ENCODE results near the gene SOCS7.

The SOCS7 gene

DNA sequence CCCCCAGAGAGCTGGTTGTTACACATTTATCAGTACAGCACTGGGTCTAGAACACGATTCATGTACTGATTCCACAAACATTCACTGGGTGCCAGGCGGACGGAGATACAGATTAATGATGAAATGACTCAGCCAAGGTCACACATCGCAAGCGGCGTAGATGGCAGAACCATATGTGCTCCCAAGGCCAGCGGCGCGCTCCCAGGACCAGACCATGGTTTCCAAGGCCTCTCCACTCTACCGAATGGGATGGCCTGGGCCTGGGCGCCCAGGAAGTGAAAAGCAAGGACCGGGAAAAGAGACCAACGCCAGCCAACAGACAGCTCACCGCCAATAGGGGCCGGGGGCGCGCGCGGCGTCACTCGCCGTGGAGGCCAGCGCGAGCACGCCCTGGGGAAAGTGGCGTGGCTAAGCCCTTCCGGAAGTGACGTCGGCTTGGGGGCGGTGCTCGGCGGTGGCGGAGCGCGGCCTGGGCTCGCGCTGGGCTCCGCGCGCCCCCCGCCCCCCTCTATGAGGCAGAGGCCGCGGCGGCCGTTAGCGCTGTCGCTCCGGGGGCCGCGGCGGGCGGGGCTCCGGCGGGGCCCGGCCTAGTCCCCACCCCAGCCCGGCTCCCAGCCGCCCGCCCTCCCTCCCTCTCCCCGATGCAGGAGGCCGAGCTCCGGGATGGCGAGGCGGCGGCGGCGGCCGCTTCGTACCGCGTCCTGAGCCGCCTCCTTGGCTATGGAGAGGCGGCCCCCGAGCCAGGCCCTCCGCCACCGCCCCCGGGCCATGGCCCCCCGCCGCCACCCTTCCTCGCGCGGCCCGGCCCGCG, at the start of gene SOCS7:
SOCS7 (plus strand) TSS at position 433 of the 811 bp plus-strand sequence; CDS start at position 642, 209 bp downstream.
- peak in 57 of 58 donors; percentile 39 to 95 (median 87) for DNase-seq

GRCh38 chr17:38315497-38315896, 36.1 kb upstream of the SOCS7 start:
- no peak for DNase-seq

- DNase-seq: no peak
Measured at GRCh38 chr17:38317081-38317480, 34.6 kb upstream of the SOCS7 start.

DNA sequence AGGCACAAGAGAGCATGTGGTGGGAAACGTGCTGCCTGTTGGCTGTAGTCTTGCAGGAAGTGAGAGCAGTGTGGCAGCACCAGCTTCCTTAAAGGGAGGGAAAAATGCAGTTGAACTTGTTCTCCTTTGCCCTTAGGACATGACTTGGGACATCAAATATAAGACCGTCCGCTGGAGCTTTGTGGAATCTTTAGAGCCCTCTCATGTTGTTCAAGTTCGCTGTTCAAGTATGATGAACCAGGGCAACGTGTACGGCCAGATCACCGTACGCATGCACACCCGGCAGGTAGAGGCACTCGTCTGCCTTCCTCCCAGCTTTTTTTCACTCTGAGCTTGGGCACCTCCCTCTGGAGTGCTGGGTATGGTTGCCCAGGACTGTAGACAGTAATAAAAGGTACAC, 31.2 kb upstream of the SOCS7 start:
- DNase-seq: no peak

GRCh38 chr17:38322156-38322779, 29.4 kb upstream of the SOCS7 start:
- DNase-seq: peak in 32 of 58 donors; percentile 10 to 76 (median 27)

DNA sequence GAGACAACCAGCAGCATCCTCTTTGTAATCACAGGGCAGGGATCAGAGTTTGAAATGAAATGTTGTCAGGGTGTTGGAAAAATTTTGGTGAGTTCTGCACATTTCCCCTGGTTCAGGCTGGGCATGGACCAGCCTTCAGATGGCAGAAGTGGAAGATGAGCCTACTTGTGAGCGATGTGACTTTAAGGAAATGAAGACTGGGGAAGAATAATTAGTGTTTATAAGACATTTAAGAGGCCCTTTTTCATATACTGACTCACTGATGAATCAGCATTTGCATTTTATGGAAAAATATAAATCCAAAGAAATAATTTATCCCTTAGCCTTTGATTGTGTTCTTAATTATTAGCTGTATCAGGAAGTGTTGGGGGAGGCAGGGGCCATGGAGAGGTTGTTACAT, 28.7 kb upstream of the SOCS7 start:
- no peak for DNase-seq

- DNase-seq: no peak
Measured at GRCh38 chr17:38324141-38324697, 27.4 kb upstream of the SOCS7 start.

- peak in 1 of 58 donors; percentile 53 for DNase-seq
Measured at GRCh38 chr17:38324772-38325171, 26.9 kb upstream of the SOCS7 start.

DNA sequence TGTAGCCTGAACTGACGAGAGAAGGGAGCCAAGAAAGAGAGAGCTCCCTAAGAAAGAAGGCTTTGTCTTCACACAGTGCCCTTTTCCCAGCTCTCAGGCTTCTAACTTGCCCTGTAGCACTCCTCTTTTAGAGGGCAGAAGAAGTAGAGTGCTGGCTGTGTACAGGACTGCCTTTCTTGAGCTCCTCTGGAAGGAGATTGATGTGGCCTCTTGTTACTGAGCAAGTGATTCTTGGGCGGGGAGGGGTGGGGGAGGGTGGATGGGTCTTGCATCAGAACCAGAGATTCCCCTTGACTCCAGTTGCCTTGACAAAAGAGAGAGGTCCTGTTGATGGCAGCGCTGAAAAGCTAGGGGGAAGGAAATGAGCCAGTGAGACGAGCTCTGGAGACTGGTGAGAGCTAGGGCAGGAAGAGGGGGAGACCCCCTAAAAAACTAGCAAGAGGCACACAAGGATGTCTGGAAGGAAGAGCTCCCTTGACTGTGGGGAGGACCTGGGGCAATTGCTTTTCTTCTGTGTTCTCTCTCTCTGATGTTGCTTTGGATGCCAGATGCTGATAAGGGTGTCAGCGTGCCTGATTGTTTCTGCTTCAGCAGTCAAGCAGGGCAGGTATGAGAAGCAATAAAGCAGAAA, 26.3 kb upstream of the SOCS7 start:
- DNase-seq: peak in 14 of 58 donors; percentile 17 to 69 (median 28)

DNA sequence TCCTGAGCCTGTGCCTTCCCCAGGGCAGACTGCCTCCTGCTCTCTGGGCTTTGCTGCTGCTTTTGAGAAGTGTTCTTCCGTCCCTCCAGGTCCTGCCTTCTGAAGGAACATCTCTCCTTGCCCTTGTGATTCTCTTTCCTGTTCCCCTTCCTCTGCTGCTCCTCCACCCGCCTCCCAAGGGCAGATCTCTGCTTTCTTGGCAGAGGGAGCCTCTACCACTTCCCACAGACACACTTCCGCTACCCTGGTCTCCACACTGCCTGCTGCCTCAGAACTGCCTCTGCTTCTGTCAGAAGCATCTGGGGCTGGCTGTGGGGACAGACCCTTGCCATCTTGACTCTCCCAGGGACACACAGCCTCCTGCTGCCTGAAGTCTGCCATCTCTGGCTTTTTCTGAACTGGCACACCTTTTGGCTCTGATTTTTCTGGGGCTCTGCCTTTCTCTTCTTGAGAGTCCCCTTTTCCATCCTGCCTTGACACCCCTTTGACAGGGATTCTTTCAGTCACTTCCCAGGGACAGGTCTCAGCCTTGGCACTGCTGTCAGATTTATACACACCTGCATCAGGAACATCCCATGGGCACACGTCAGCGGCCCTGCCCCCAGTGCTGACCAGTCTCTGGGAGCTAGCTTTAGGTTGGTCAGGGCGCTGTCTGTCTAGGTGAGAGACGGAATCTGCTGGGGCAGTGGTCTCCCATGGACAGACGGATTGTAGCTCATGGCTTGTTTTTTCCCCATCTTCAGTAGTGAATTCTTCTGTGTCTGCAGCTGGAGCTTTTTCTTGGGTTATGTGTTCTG, 24.4 kb upstream of the SOCS7 start:
- DNase-seq: peak in 26 of 58 donors; percentile 10 to 52 (median 32)

- DNase-seq: no peak
Measured at GRCh38 chr17:38327936-38328335, 23.7 kb upstream of the SOCS7 start.

GRCh38 chr17:38328620-38329019, 23.0 kb upstream of the SOCS7 start:
- DNase-seq: no peak

GRCh38 chr17:38329284-38329683, 22.4 kb upstream of the SOCS7 start:
- DNase-seq: no peak

DNA sequence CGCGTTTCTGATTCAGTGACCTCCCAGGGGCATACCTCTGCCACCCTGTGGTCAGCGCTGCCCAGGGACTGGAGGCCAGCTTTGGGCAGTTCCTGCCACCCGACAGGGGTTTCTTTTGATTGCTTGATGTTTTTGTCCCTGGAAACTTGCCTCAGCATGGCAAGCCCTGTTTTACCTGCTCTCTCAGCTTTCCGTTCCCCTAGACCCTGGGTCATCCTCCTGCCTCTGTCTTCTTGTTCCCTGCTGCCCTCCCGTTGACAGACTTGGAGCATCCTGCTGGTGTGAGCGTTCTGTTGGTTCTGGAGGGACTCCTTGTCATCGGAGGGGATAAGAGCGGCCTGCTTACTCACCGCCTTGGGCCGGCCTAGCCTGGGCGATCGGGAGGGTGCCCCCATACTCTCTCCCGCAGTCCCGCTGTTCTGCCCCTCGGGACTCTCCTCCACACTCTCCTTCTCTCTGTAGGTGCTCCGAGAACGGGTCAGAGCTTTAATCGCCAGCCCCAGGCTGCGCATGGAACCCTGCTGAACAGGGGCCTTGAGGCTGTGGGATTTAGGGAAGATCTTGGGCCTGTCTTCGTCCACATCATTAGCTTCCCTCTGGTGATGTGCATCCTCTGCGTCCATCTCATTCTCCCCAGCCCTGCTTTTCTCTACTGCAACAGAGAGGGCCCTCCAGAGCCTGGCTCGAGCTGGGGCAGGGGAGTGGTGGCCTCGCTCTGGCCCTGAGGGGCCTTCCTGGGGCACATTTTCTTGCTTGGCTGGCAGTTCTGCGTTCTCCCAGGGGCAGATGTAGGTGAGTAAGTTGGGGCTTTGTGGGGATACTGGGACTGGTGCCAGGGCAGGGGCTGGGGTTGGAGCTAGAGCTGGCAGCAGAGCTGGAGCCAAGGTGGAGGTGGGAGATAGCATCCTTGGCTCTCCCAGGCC, 21.6 kb upstream of the SOCS7 start:
- DNase-seq: no peak

- no peak for DNase-seq
Measured at GRCh38 chr17:38330941-38331411, 20.7 kb upstream of the SOCS7 start.

DNA sequence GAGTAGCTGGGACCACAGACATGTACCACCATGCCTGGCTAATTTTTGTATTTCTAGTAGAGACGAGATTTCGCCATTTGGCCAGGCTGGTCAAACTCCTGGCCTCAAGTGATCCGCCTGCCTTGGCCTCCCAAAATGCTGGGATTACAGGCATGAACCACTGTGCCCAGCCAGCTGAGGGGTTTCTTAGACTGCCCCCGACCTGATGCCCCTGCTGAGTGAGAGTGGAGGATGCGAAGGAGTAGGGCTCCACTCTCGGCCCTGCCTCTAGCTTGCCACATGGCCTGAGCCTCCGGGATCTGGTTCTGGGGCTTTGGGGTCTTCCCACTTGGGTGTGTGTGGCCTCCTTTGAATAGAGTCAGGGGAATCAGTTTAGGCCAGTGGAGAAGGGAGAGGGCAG, 18.9 kb upstream of the SOCS7 start:
- no peak for DNase-seq

DNA sequence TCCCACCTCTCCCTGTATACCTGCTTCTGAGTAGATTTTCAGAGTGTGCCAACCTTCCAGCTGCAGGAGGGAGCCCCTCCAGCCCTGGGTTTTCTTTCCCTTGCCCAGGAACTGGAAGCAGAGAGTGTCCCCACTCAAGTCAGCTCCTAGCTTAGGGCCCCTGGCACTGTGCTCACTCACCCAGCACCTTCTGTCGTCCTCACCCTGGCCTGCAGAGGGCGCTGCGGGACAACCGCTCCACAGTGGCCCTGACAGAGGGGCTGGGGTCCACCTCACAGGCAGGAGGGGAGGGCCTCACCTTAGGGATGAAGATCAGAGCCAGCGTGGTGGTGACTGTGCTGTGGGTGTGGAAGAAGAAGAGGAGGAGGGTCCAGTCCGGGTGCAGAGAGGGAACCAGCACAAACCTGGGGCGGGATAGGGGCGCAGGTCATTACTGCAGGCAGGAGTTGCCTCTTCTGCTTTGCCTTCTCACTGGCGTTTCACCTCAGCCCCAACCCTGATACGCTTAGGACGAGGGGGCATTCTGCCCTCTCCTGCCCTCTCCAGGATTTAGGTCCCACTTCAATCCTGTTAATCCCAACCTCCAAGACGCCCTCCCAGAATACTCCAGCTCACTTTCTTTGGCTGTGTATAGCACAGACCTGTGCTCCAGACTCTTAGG, 17.9 kb upstream of the SOCS7 start:
- DNase-seq: peak in 8 of 58 donors; percentile 10 to 43 (median 18)

DNA sequence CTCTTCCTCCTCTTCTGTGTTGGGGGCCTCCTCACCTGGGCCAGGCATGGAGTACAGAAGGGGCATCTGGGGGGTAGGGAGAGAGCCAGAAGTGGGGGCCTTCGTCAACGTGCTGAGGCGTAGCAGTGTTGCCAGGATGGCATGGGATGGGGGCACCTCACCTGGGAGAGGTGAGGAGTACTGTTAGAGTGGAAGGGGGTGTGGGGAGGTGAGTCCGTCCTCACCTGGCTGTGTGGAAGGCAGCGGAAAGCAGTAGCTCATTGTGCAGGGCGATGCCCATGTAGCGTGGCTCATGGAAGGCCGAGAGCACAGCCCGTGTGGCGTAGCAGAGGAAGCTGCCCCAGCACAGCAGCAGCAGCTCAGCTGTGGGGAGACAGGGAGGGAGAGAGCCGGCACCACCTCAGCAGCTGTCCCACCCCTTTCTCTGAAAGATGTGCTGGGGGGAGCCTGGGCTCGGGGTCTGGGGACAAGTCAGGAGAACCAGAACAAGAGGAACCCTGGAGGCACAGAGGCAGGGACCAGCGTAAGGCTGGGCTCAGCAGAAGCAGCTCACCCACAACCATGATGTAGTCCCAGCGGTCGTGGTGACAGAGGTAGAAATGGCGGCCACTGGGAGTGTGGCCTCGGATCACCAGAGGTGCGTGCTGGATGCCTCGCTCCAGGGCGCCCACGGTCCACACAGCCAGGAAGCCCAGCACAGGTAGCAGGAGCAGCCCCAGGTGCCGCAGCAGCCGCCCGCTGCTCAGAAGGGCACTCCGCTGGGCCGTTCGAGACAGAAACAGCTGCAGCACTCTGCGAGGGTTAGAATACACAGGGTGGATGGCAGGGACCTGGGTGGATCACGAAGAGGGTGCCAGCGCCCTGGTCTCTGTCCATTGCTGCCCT, 16.9 kb upstream of the SOCS7 start:
- no peak for DNase-seq
